Esophagus squamous epithelium (tissue), 5 donors: Measurements from ENCODE around the gene COPS6. TPM values are rescaled to one million over a fixed set of nuclear protein-coding genes. Genes with fewer than 3 reads are reported as not detected.

ENCODE experiments used
- DNase-seq: peaks from one replicate; lab custom pipeline; 2025; lab: John Stamatoyannopoulos, UW
- H3K27ac ChIP-seq, 4 donors: fragments of 200-600 bp; sonication (generic); one replicate each; pipeline ENCODE4 v1.5.1; 2016 to 2019; ENCODE audit warnings: mild to moderate bottlenecking in 1 of 4
- H3K27me3 ChIP-seq, 4 donors: fragments of 200-600 bp; sonication (generic); 1 replicate in 3 of 4; 2 replicates in 1 of 4; pipeline versions ENCODE4 v1.5.1 to v1.6.0; 2017 to 2021; ENCODE audit warnings: antibody characterized with exemption in 1 of 4
- H3K36me3 ChIP-seq, 3 donors: fragments of 200-600 bp; sonication (generic); one replicate each; pipeline ENCODE4 v1.5.1; 2016 to 2019
- H3K4me1 ChIP-seq, 3 donors: fragments of 200-600 bp; sonication (generic); one replicate each; pipeline ENCODE4 v1.5.1; 2017 to 2019
- H3K4me3 ChIP-seq, 4 donors: fragments of 200-600 bp; sonication (generic); 1 replicate in 3 of 4; 2 replicates in 1 of 4; pipeline ENCODE4 v1.5.1; 2016 to 2019; ENCODE audit warnings: mild to moderate bottlenecking in 2 of 4, moderate library complexity in 1 of 4
- H3K9me3 ChIP-seq, 3 donors: fragments of 200-600 bp; sonication (generic); one replicate each; pipeline ENCODE4 v1.5.1; 2016 to 2019
- POLR2A ChIP-seq, 4 donors: fragments of 450-650 bp; IDR thresholded peaks; one replicate each; pipeline ENCODE4 v1.6.1; 2017; ENCODE audit warnings: antibody characterized with exemption in 4 of 4, mild to moderate bottlenecking in 4 of 4, moderate library complexity in 3 of 4
- WGBS, 2 donors: methylation state at CpG; one replicate each; pipeline ENCODE4 v1.1.5; 2018; 5-methylcytosine and 5-hydroxymethylcytosine counted together
- intact Hi-C: fragments of 100-400 bp; cut with DNase I; formaldehyde crosslinking; loops from one replicate; pipeline ENCODE4 v1.15.0; 2022
- total RNA-seq, 4 donors: library from RNA; depleted of rRNA; stranded (reverse); fragments of >200 nt; gene quantifications; one replicate each; pipeline ENCODE4 v1.1.0, GENCODE V29; 2016
- TF ChIP-seq, protein P1 (sequence below), 6 experiments: fragments of 450-650 bp in 4 of 6; fragments of 200-600 bp in 2 of 6; sonication (generic) in 2 of 6; IDR thresholded peaks; one replicate each; pipeline ENCODE4 v1.5.1; 2016 to 2019; ENCODE audit warnings: antibody characterized with exemption in 6 of 6, mild to moderate bottlenecking in 4 of 6, moderate library complexity in 4 of 6
- donor health status: DM: yes; HTN: yes; CAD: no.

COPS6 gene
- total RNA-seq, 4 donors from 2014 or later = 50.6 to 68.0 (median 62.2) TPM

- TF ChIP-seq POLR2A (IDR thresholded peaks at IDR 0.05) = no peak
- TF ChIP-seq, protein P1, sequence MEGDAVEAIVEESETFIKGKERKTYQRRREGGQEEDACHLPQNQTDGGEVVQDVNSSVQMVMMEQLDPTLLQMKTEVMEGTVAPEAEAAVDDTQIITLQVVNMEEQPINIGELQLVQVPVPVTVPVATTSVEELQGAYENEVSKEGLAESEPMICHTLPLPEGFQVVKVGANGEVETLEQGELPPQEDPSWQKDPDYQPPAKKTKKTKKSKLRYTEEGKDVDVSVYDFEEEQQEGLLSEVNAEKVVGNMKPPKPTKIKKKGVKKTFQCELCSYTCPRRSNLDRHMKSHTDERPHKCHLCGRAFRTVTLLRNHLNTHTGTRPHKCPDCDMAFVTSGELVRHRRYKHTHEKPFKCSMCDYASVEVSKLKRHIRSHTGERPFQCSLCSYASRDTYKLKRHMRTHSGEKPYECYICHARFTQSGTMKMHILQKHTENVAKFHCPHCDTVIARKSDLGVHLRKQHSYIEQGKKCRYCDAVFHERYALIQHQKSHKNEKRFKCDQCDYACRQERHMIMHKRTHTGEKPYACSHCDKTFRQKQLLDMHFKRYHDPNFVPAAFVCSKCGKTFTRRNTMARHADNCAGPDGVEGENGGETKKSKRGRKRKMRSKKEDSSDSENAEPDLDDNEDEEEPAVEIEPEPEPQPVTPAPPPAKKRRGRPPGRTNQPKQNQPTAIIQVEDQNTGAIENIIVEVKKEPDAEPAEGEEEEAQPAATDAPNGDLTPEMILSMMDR (IDR thresholded peaks at IDR 0.05) = no peak
- H3K9me3 ChIP-seq = peaks cover 9 to 40% (median 30%) of the 10 kb centered on the region in 3 donors
- no peaks in the 10 kb centered on the region for H3K4me1 ChIP-seq
- H3K36me3 ChIP-seq = peaks cover 50 to 100% (median 66%) of the 10 kb centered on the region in 3 donors
- 94 to 95% methylated on average over 10 of the region's 10 CpGs for WGBS, 2 donors
- intact Hi-C loops = no loop called here
- no peaks in the 10 kb centered on the region for H3K27me3 ChIP-seq
- H3K4me3 ChIP-seq = no peak overlapping the region
- H3K27ac ChIP-seq = no peak overlapping the region
- DNase-seq = no peak
Observed at GRCh38 chr7:100072462-100072861, 16.3 kb upstream of the COPS6 start.

GRCh38 chr7:100074841-100075240 lies 13.9 kb upstream of the COPS6 start:
- H3K27ac ChIP-seq = no peak overlapping the region
- peaks cover 0 to 17% (median 6%) of the 10 kb centered on the region in 3 donors for H3K4me1 ChIP-seq
- intact Hi-C loops = no loop called here
- no peak for DNase-seq
- 84 to 96% methylated on average over 7 of the region's 7 CpGs for whole genome bisulfite sequencing, 2 donors
- H3K9me3 ChIP-seq = peaks cover 9 to 37% (median 26%) of the 10 kb centered on the region in 3 donors
- H3K27me3 ChIP-seq = no peaks in the 10 kb centered on the region
- TF ChIP-seq, protein P1 (IDR thresholded peaks at IDR 0.05) = no peak
- no peak for TF ChIP-seq POLR2A (IDR thresholded peaks at IDR 0.05)
- no peak overlapping the region for H3K4me3 ChIP-seq
- H3K36me3 ChIP-seq = peaks cover 50 to 100% (median 66%) of the 10 kb centered on the region in 3 donors

DNA sequence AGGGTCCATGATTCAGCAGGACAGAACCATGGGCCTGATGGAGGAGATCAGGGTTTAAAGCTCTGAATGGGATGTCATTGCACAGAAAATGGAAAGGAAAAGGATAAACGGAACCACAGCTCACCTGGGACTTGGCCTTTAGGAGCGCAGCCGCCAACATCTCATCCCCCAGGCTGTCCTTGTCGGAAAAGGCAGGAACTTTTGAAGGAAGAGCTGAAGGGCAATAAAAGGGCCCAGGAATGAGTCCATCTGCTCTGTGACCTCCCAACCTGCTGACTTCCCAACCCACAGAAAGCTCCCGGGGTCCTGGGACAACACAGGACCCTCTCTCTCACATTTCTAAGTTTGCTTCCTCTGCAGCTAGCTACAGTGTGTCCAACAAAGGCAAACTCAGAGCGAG lies 13.4 kb upstream of the COPS6 start:
- H3K27ac ChIP-seq = no peak overlapping the region
- WGBS, 2 donors = 91 to 96% methylated on average over 6 of the region's 6 CpGs
- H3K27me3 ChIP-seq = no peaks in the 10 kb centered on the region
- DNase-seq = no peak
- H3K4me3 ChIP-seq = no peak overlapping the region
- peaks cover 47 to 96% (median 66%) of the 10 kb centered on the region in 3 donors for H3K36me3 ChIP-seq
- peaks cover 0 to 22% (median 11%) of the 10 kb centered on the region in 3 donors for H3K4me1 ChIP-seq
- peaks cover 9 to 31% (median 22%) of the 10 kb centered on the region in 3 donors for H3K9me3 ChIP-seq
- intact Hi-C loops = no loop called here
- TF ChIP-seq, protein P1 (IDR thresholded peaks at IDR 0.05) = no peak
- no peak for TF ChIP-seq POLR2A (IDR thresholded peaks at IDR 0.05)

GRCh38 chr7:100077205-100077604 lies 11.6 kb upstream of the COPS6 start:
- no peak for TF ChIP-seq POLR2A (IDR thresholded peaks at IDR 0.05)
- TF ChIP-seq, protein P1 (IDR thresholded peaks at IDR 0.05) = no peak
- 91 to 96% methylated on average over 4 of the region's 4 CpGs for WGBS, 2 donors
- H3K27ac ChIP-seq = no peak overlapping the region
- H3K4me1 ChIP-seq = peaks cover 4 to 34% (median 17%) of the 10 kb centered on the region in 3 donors
- peaks cover 0 to 13% (median 6%) of the 10 kb centered on the region in 3 donors for H3K9me3 ChIP-seq
- no peaks in the 10 kb centered on the region for H3K27me3 ChIP-seq
- no peak for DNase-seq
- H3K36me3 ChIP-seq = peaks cover 29 to 78% (median 48%) of the 10 kb centered on the region in 3 donors
- no peak overlapping the region for H3K4me3 ChIP-seq
- intact Hi-C loops = no loop called here

- WGBS, 2 donors = 77 to 85% methylated on average over 5 to 7 of the region's 7 CpGs
- DNase-seq = no peak
- Histone ChIP-seq H3K27me3 (no peaks in the 10 kb centered on the region), H3K27ac (no peak overlapping the region), H3K4me1 (peaks cover 5 to 43% (median 24%) of the 10 kb centered on the region in 3 donors), H3K36me3 (peaks cover 12 to 59% (median 30%) of the 10 kb centered on the region in 3 donors), H3K4me3 (no peak overlapping the region), H3K9me3 (no peaks in the 10 kb centered on the region)
- TF ChIP-seq POLR2A (IDR thresholded peaks at IDR 0.05) = no peak
- TF ChIP-seq, protein P1 (IDR thresholded peaks at IDR 0.05) = no peak
- intact Hi-C loops = no loop called here
Observed at GRCh38 chr7:100079024-100079560, 9.7 kb upstream of the COPS6 start.
